Thyroid gland (tissue), 4 donors: Measurements from ENCODE around the gene KLF9. TPM values are rescaled to one million over a fixed set of nuclear protein-coding genes. Genes with fewer than 3 reads are reported as not detected.

Experiments used
- DNase-seq, 2 donors: peaks; one replicate each; pipeline ENCODE4 v3.0.0-alpha.2; 2019
- H3K27ac ChIP-seq, 3 donors: fragments of 200-600 bp; sonication (generic); 1 replicate in 2 of 3; 2 replicates in 1 of 3; pipeline ENCODE4 v1.5.1; 2016 to 2019; ENCODE audit warnings: mild to moderate bottlenecking in 1 of 3, moderate library complexity in 1 of 3
- H3K27me3 ChIP-seq: fragments of 200-600 bp; sonication (generic); one replicate; pipeline ENCODE4 v1.5.1; 2019
- H3K36me3 ChIP-seq, 2 donors: fragments of 200-600 bp; sonication (generic); one replicate each; pipeline ENCODE4 v1.5.1; 2016 to 2019
- H3K4me1 ChIP-seq, 2 donors: fragments of 200-600 bp; sonication (generic); one replicate each; pipeline ENCODE4 v1.5.1; 2017 to 2019
- H3K4me3 ChIP-seq, 3 donors: fragments of 200-600 bp; sonication (generic); replicated peaks in 1 of 3; 1 replicate in 2 of 3; 2 replicates in 1 of 3; pipeline ENCODE4 v1.5.1; 2016; ENCODE audit warnings: mild to moderate bottlenecking in 1 of 3
- H3K9me3 ChIP-seq: fragments of 200-600 bp; sonication (generic); one replicate; pipeline ENCODE4 v1.5.1; 2017
- CTCF ChIP-seq, 6 experiments: fragments of 200-600 bp in 3 of 6; fragments of 450-650 bp in 3 of 6; sonication (generic) in 3 of 6; IDR thresholded peaks; one replicate each; pipeline ENCODE4 v1.5.1; 2016 to 2019; ENCODE audit warnings: antibody characterized with exemption in 6 of 6, mild to moderate bottlenecking in 2 of 6, inconsistent platforms in 1 of 6, moderate library complexity in 1 of 6
- POLR2A ChIP-seq, 2 donors: fragments of 450-650 bp; IDR thresholded peaks; one replicate each; pipeline ENCODE4 v1.6.1; 2017; ENCODE audit warnings: antibody characterized with exemption in 2 of 2, mild to moderate bottlenecking in 2 of 2, moderate library complexity in 1 of 2
- WGBS, 2 donors: methylation state at CpG; one replicate each; pipeline ENCODE4 v1.1.5; 2017; 5-methylcytosine and 5-hydroxymethylcytosine counted together
- intact Hi-C: fragments of 100-400 bp; cut with DNase I; formaldehyde crosslinking; loops from one replicate; pipeline ENCODE4 v1.15.1; 2023
- total RNA-seq, 4 donors: library from RNA; depleted of rRNA; stranded (reverse); fragments of >200 nt; gene quantifications; one replicate each; pipeline ENCODE4 v1.2.3, GENCODE V29; 2016

Gene KLF9
- total RNA-seq, 4 donors from 2014 or later: 96.3 to 155 (median 125) TPM

- no peaks in the 10 kb centered on the region for H3K9me3 ChIP-seq
- peak overlapping the region in 2 of 3 donors; percentile 55 to 80 for H3K27ac ChIP-seq
- intact Hi-C loops: no loop called here
- no peak for TF ChIP-seq POLR2A (IDR thresholded peaks at IDR 0.05)
- TF ChIP-seq CTCF (IDR thresholded peaks at IDR 0.05): no peak
- no peaks in the 10 kb centered on the region for H3K36me3 ChIP-seq
- peaks cover 0 to 8% of the 10 kb centered on the region in 2 donors for H3K4me1 ChIP-seq
- WGBS, 2 donors: 64 to 74% methylated on average over 2 of the region's 3 CpGs
- H3K27me3 ChIP-seq: no peaks in the 10 kb centered on the region
- DNase-seq: peak; percentile 29 to 47
- no peak overlapping the region for H3K4me3 ChIP-seq
These were observed 24.0 kb upstream of the KLF9 start for GRCh38 chr9:70438341-70438928.

DNA sequence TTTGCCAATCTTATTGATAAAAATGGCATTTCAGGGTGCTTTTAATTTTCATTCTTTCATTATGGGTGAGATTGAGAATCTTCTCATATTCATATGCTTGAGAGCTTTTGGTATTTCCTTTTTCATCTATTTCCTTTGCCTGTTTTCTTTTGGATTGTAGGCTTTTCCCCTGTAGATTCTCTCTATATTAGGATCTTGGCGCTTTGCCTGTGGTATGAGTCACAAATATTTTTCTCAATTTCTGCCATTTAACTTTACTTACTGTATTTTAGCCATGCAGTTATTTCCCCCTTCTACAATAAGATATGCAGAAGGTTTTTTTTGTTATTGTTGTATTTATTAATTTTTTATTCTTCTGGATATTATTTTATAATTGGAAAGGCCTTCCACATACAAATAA is 21.5 kb upstream of the KLF9 start:
- 47 to 68% methylated on average over 1 of the region's 1 CpG for WGBS, 2 donors
- TF ChIP-seq POLR2A (IDR thresholded peaks at IDR 0.05) (no peak), CTCF (IDR thresholded peaks at IDR 0.05) (no peak)
- no peak for DNase-seq
- H3K36me3 ChIP-seq: no peaks in the 10 kb centered on the region
- H3K27me3 ChIP-seq: no peaks in the 10 kb centered on the region
- H3K4me3 ChIP-seq: no peak overlapping the region
- H3K9me3 ChIP-seq: no peaks in the 10 kb centered on the region
- peak overlapping the region in 1 of 3 donors; percentile 80 for H3K27ac ChIP-seq
- intact Hi-C loops: no loop called here
- H3K4me1 ChIP-seq: peaks cover 0 to 8% of the 10 kb centered on the region in 2 donors

- WGBS, 2 donors: 92 to 95% methylated on average over 3 of the region's 3 CpGs
- H3K27me3 ChIP-seq: no peaks in the 10 kb centered on the region
- intact Hi-C loops: loop anchor here (5.0 kb wide), 1 partner anchor 42 kb away; no protein-coding TSS in a partner anchor
- no peak overlapping the region for H3K27ac ChIP-seq
- TF ChIP-seq CTCF (IDR thresholded peaks at IDR 0.05) (no peak), POLR2A (IDR thresholded peaks at IDR 0.05) (no peak)
- H3K9me3 ChIP-seq: no peaks in the 10 kb centered on the region
- H3K4me3 ChIP-seq: no peak overlapping the region
- H3K4me1 ChIP-seq: no peaks in the 10 kb centered on the region
- no peaks in the 10 kb centered on the region for H3K36me3 ChIP-seq
- no peak for DNase-seq
These were observed 15.4 kb upstream of the KLF9 start for GRCh38 chr9:70429899-70430298.

DNA sequence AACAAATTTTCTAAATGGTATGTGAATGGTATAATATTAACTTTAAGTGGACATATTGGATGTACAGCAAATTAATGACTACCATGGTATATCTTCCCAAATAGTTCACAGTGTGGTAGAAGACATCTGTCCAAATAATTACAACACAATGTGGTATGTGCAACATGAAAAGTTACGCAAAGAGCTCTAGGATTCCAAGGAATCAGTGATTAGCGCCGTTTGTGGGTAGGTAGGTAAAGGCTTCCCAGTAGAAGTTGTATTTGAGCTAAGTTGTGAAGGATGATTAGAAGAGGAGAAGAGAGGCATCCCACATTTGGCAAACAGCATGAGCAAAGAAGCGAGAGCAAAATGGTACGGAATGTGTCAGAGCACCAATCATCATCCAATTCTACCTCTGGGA is 14.3 kb upstream of the KLF9 start:
- TF ChIP-seq POLR2A (IDR thresholded peaks at IDR 0.05) (no peak), CTCF (IDR thresholded peaks at IDR 0.05) (no peak)
- DNase-seq: no peak
- 94 to 96% methylated on average over 5 of the region's 5 CpGs for WGBS, 2 donors
- intact Hi-C loops: loop anchor here (5.0 kb wide), 1 partner anchor 44 kb away; no protein-coding TSS in a partner anchor
- H3K27ac ChIP-seq: no peak overlapping the region
- no peaks in the 10 kb centered on the region for H3K36me3 ChIP-seq
- H3K4me1 ChIP-seq: no peaks in the 10 kb centered on the region
- H3K4me3 ChIP-seq: no peak overlapping the region
- no peaks in the 10 kb centered on the region for H3K27me3 ChIP-seq
- no peaks in the 10 kb centered on the region for H3K9me3 ChIP-seq

DNA sequence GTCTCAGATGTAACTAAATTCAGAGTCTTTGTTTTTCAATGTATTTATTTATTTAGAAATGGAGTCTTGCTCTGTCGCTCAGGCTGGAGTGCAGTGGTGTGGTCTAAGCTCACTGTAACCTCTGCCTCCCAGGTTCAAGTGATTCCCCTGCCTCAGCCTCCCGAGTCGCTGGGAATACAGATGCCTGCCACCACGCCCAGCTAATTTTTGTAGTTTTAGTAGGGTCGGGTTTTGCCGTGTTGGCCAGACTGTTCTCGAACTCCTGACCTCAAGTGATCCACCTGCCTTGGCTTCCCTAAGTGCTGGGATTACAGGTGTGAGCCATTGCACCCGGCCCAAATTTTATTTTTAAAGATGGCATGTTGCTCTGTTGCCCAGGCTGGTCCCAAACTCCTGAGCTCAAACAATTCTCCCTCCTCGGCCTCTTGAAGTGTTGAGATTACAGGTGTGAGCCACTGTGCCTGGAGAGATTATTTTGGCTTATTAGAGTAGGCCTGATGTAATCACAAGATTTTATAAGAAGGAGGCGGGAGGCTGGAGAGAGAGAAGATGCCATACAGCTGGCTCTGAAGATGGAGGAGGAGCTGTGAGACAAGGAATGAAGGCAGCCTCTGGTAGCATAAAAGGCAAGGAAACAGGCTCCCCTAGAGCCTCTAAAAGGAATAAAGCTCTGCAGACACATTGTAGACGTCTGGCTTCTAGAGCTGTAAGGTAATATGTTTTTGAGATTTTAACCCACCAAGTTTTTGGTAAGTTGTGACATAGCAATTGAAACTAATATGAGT is 12.9 kb upstream of the KLF9 start:
- intact Hi-C loops: loop anchor here (5.0 kb wide), 1 partner anchor 45 kb away; no protein-coding TSS in a partner anchor
- Histone ChIP-seq H3K9me3 (no peaks in the 10 kb centered on the region), H3K4me1 (peaks cover 0 to 4% of the 10 kb centered on the region in 2 donors), H3K27me3 (no peaks in the 10 kb centered on the region), H3K27ac (no peak overlapping the region), H3K36me3 (no peaks in the 10 kb centered on the region), H3K4me3 (no peak overlapping the region)
- TF ChIP-seq CTCF (IDR thresholded peaks at IDR 0.05): no peak
- TF ChIP-seq POLR2A (IDR thresholded peaks at IDR 0.05): no peak
- WGBS, 2 donors: 77 to 80% methylated on average over 11 of the region's 11 CpGs
- DNase-seq: no peak
